CD4-positive, alpha-beta memory T cell (primary cell): ENCODE measurements around the gene TGFBI. TPM values are rescaled to one million over a fixed set of nuclear protein-coding genes. Genes with fewer than 3 reads are reported as not detected.

Experiments
- CTCF ChIA-PET: fragments of 350-600 bp; sonication (Branson Sonifier 250); formaldehyde crosslinking; loops from one replicate; lab custom pipeline; 2021; ENCODE audit warnings: inconsistent platforms; ENCODE audit not compliant: partially characterized antibody; lab: Charles Lee
- POLR2A ChIA-PET: fragments of 350-600 bp; sonication (Branson Sonifier 250); formaldehyde crosslinking; loops from one replicate; lab custom pipeline; 2021; ENCODE audit not compliant: partially characterized antibody; lab: Charles Lee
- DNase-seq, 5 donors: peaks; one replicate each; pipeline versions ENCODE4 v3.0.0 to v3.0.0-alpha.2; 2020 to 2022; ENCODE audit warnings: mixed read lengths in 1 of 5
- H3K27ac ChIP-seq: one replicate; pipeline ENCODE4 v1.7.0; 2013; ENCODE audit warnings: low read depth, low read length
- H3K27me3 ChIP-seq: 2 replicates; pipeline ENCODE4 v1.7.0; 2013; ENCODE audit warnings: mild to moderate bottlenecking, low read length, moderate library complexity; ENCODE audit not compliant: insufficient read depth
- H3K36me3 ChIP-seq: 2 replicates; pipeline ENCODE4 v1.7.0; 2013; ENCODE audit warnings: mild to moderate bottlenecking, low read length, moderate library complexity; ENCODE audit not compliant: insufficient read depth
- H3K4me1 ChIP-seq: 2 replicates; pipeline ENCODE4 v1.7.0; 2013; ENCODE audit warnings: mild to moderate bottlenecking, low read length, moderate library complexity; ENCODE audit not compliant: insufficient read depth
- H3K4me3 ChIP-seq, 2 donors: one replicate each; pipeline ENCODE4 v1.7.0; 2013; ENCODE audit warnings: low read length in 2 of 2, mild to moderate bottlenecking in 1 of 2
- H3K9me3 ChIP-seq, 2 donors: one replicate each; pipeline ENCODE4 v1.7.0; 2013; ENCODE audit warnings: low read length in 2 of 2, control low read depth in 1 of 2; ENCODE audit not compliant: control insufficient read depth in 1 of 2
- H3K27ac Mint-ChIP-seq, 7 donors: one replicate each; pipeline ENCODE4 v1.8.0; 2020 to 2021; ENCODE audit warnings: mixed read lengths in 7 of 7, mild to moderate bottlenecking in 6 of 7, inconsistent platforms in 3 of 7, moderate library complexity in 3 of 7
- H3K27me3 Mint-ChIP-seq, 2 donors: one replicate each; pipeline ENCODE4 v1.8.0; 2020 to 2021; ENCODE audit warnings: mixed read lengths in 2 of 2
- H3K36me3 Mint-ChIP-seq, 2 donors: one replicate each; pipeline ENCODE4 v1.8.0; 2020 to 2021; ENCODE audit warnings: mixed read lengths in 2 of 2, inconsistent platforms in 1 of 2, mild to moderate bottlenecking in 1 of 2
- H3K4me1 Mint-ChIP-seq, 4 donors: one replicate each; pipeline ENCODE4 v1.8.0; 2020 to 2021; ENCODE audit warnings: mixed read lengths in 4 of 4, mild to moderate bottlenecking in 1 of 4
- H3K4me3 Mint-ChIP-seq, 8 donors: one replicate each; pipeline ENCODE4 v1.8.0; 2020 to 2021; ENCODE audit warnings: mixed read lengths in 8 of 8, mild to moderate bottlenecking in 7 of 8, moderate library complexity in 6 of 8, inconsistent platforms in 3 of 8
- H3K9me3 Mint-ChIP-seq, 8 donors: one replicate each; pipeline ENCODE4 v1.8.0; 2020 to 2021; ENCODE audit warnings: mixed read lengths in 8 of 8, mild to moderate bottlenecking in 5 of 8, inconsistent platforms in 3 of 8, moderate library complexity in 1 of 8
- intact Hi-C: fragments of 100-400 bp; cut with micrococcal nuclease; formaldehyde crosslinking; loops from one replicate; pipeline ENCODE4 v1.15.1; 2023
- polyA plus RNA-seq, 2 donors: library from polyadenylated mRNA; unstranded; fragments of 300-500 nt; fragmentation: Illumina TruSeq; gene quantifications; one replicate each; pipeline ENCODE4 v1.2.3, GENCODE V29; 2021
- total RNA-seq, 2 experiments: library from RNA; stranded (reverse); gene quantifications; one replicate each; pipeline ENCODE4 v1.2.3, GENCODE V29; 2021

Gene TGFBI
- total and polyA plus RNA-seq, 4 experiments from 2014 or later: 3.7 to 13.2 (median 10.0) TPM

DNA sequence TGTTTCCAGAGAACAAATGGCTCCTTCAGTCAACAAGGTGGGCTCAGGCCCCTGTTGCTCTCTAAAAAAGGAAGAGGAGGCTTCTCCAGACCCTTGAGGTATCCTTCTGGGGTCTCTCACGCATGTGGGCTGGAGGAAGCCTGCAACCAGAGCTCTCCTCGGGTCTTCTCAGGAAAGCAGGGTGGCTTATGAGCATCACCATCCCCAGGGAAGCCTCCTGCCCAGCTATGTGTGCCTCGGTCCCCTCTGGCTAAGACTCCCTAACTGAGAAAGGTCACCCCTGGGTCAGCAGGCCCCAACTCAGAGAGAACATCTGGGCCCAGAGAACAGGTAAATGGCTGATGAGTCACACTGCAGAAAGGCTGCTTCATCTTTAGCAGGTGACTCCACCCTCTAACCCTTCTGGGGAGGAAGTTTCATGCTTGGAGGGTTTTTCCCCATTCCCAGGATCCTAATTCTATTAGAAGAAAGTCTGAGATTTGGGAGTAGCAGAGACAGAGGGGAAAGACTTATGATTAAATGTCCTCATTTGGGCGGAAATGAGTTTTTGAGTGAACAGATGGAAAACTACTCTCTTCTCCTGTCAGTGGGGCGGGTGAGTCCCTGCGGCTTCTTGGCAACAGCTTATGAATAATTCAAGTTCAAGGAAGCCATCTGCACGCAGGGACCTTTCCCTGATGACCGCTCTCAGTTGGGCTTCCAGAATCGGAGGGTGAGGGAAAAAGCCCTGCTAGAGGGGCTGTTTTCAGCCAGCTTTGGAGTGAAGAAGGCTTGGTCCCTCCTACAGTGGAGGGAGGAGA lies 41.9 kb downstream of the TGFBI start:
- CTCF ChIA-PET: interaction anchor here (3.7 kb wide), 1 partner anchor 11 kb away, joined by 20 read pairs; no protein-coding TSS in a partner anchor
- H3K27ac Mint-ChIP-seq: peak overlapping the region in 1 of 7 donors; percentile 35

DNA sequence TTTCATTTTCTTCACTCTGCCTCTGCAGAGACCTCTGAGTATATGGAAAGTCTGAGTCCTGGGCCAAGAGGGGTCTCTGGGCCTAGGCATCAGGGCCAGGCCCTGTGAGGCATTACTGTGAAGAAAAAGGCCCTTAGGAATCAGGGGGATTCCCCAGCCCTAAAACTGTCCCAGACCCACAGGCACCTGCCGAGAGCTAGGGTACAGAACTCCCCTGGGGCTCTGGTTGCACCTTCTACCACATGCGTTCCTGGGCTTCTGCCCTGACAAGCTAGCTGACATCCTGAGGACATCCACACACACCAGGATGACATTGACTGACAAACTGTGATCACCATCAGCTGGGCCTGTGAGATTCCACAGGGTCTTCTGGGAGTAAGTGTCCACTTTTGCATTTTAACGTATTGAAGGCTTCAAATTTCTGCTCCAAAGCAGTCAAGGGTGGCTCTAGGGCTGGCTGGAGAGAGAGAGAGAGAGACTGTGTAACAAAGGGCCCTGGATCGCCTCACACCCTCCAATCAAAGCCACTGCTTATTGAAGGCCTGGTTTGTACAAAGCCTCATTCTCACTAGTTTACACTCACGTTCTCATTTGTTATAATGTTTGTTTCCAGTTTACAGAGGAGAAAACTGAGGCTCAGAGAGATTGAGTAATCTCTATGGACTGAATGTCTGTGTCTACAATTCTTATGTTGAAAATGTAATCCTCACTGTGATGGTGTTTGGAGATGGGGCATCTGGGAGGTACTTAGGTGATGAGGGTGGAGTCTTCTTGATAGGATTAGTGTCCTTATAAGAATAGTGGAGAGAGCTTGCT lies 45.1 kb downstream of the TGFBI start:
- no peaks in the 10 kb centered on the region for H3K9me3 ChIP-seq
- no peaks in the 10 kb centered on the region for H3K36me3 ChIP-seq
- H3K4me3 ChIP-seq: no peak overlapping the region
- Mint-ChIP-seq H3K27ac (peak overlapping the region in 1 of 7 donors; percentile 16), H3K4me3 (no peak overlapping the region), H3K36me3 (no peaks in the 10 kb centered on the region), H3K4me1 (peaks cover 0 to 1% (median 0%) of the 10 kb centered on the region in 4 donors), H3K27me3 (peaks cover 18 to 22% of the 10 kb centered on the region in 2 donors), H3K9me3 (peaks cover 0 to 5% (median 0%) of the 10 kb centered on the region in 8 donors)
- intact Hi-C loops: no loop called here
- DNase-seq: no peak
- H3K4me1 ChIP-seq: no peaks in the 10 kb centered on the region
- ChIA-PET POLR2A (interaction anchor here (1.1 kb wide), 1 partner anchor 9 kb away, joined by 3 read pairs; no protein-coding TSS in a partner anchor), CTCF (no interaction called here)
- no peak overlapping the region for H3K27ac ChIP-seq
- no peaks in the 10 kb centered on the region for H3K27me3 ChIP-seq

More for the DNA sequence above, 41.9 kb downstream of the TGFBI start:
- Histone ChIP-seq H3K4me1 (no peaks in the 10 kb centered on the region), H3K27ac (no peak overlapping the region), H3K27me3 (no peaks in the 10 kb centered on the region), H3K36me3 (no peaks in the 10 kb centered on the region), H3K9me3 (no peaks in the 10 kb centered on the region), H3K4me3 (no peak overlapping the region)
- POLR2A ChIA-PET: no interaction called here
- no peaks in the 10 kb centered on the region for H3K36me3 Mint-ChIP-seq
- intact Hi-C loops: no loop called here
- peaks cover 0 to 5% (median 0%) of the 10 kb centered on the region in 8 donors for H3K9me3 Mint-ChIP-seq
- no peaks in the 10 kb centered on the region for H3K4me1 Mint-ChIP-seq
- H3K4me3 Mint-ChIP-seq: no peak overlapping the region
- no peak for DNase-seq
- H3K27me3 Mint-ChIP-seq: peaks cover 4 to 5% of the 10 kb centered on the region in 2 donors

DNA sequence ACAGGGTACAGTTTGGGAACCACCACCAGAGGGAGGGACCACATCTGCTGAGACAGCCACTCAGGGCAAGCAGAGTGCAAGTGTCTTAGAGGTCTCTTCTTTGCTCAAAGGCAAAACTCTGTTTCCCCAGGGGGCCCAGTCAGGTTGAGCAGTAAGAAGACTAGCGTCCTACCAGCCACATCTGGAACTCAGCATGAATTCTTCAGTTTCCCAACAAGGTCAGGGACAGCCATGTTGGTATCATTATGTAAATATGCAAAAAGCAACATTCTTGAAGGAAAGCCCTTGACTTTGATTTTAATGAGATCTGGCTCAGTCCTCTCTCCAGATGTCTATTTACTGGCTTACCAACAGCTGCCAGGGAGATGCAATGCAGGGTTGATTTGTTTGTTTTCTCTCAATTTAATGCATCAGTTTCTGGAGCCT lies 46.7 kb downstream of the TGFBI start:
- Mint-ChIP-seq H3K9me3 (no peaks in the 10 kb centered on the region), H3K4me1 (peaks cover 4 to 10% (median 8%) of the 10 kb centered on the region in 4 donors), H3K36me3 (no peaks in the 10 kb centered on the region), H3K27ac (no peak overlapping the region), H3K4me3 (no peak overlapping the region), H3K27me3 (peaks cover 25 to 28% of the 10 kb centered on the region in 2 donors)
- DNase-seq: no peak
- no peak overlapping the region for H3K27ac ChIP-seq
- peaks cover 9% of the 10 kb centered on the region for H3K4me1 ChIP-seq
- no peaks in the 10 kb centered on the region for H3K36me3 ChIP-seq
- CTCF ChIA-PET: no interaction called here
- no peak overlapping the region for H3K4me3 ChIP-seq
- H3K27me3 ChIP-seq: peaks cover 12% of the 10 kb centered on the region
- H3K9me3 ChIP-seq: no peaks in the 10 kb centered on the region
- intact Hi-C loops: no loop called here
- POLR2A ChIA-PET: no interaction called here

GRCh38 chr5:136076067-136076466 lies 47.3 kb downstream of the TGFBI start:
- Histone ChIP-seq H3K4me1 (peaks cover 9% of the 10 kb centered on the region), H3K36me3 (no peaks in the 10 kb centered on the region), H3K4me3 (no peak overlapping the region), H3K27me3 (peaks cover 12% of the 10 kb centered on the region), H3K9me3 (no peaks in the 10 kb centered on the region), H3K27ac (no peak overlapping the region)
- Mint-ChIP-seq H3K4me1 (peaks cover 7 to 13% (median 10%) of the 10 kb centered on the region in 4 donors), H3K9me3 (no peaks in the 10 kb centered on the region), H3K36me3 (no peaks in the 10 kb centered on the region), H3K27me3 (peaks cover 27 to 29% of the 10 kb centered on the region in 2 donors), H3K27ac (no peak overlapping the region), H3K4me3 (no peak overlapping the region)
- intact Hi-C loops: no loop called here
- POLR2A ChIA-PET: no interaction called here
- CTCF ChIA-PET: interaction anchor here (0.8 to 1.3 kb wide), 3 partner anchors 13 to 131 kb away, joined by 3 read pairs; no protein-coding TSS in a partner anchor
- no peak for DNase-seq

DNA sequence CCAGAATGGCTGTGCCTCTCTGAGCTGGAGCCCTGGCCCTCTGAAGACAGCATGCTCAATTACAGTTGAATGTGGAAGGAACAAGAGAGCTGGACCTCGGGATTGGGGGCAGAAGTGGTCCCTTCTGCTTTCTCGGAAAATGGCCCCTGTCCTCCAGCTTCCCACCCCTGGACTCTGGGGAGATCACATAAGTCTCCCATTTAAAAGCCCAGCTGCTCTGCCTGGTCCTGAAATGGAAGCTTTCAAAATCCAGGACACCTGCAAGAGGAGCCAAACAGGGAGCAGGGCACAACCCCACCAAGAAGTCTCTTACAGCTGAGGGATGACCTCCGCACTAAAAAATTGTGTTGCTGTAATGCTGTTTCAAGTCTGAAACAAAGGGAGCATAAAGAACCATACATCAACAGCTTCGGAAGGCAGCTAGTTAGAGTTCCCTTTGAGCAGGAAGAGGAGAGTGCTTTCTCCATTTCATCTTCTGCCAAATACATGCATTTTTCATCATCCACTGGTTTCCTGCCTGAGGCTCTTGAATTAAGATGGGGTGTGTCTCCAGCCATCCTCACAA lies 48.2 kb downstream of the TGFBI start:
- H3K9me3 ChIP-seq: no peaks in the 10 kb centered on the region
- H3K27ac ChIP-seq: no peak overlapping the region
- Mint-ChIP-seq H3K27me3 (peaks cover 24 to 29% of the 10 kb centered on the region in 2 donors), H3K4me1 (peaks cover 7 to 13% (median 10%) of the 10 kb centered on the region in 4 donors), H3K9me3 (no peaks in the 10 kb centered on the region), H3K27ac (no peak overlapping the region), H3K36me3 (no peaks in the 10 kb centered on the region), H3K4me3 (no peak overlapping the region)
- intact Hi-C loops: no loop called here
- POLR2A ChIA-PET: no interaction called here
- H3K27me3 ChIP-seq: peaks cover 12% of the 10 kb centered on the region
- H3K36me3 ChIP-seq: no peaks in the 10 kb centered on the region
- CTCF ChIA-PET: interaction anchor here (0.8 to 1.5 kb wide), 5 partner anchors 14 to 132 kb away, joined by 3 to 4 read pairs (median 3); partner anchors contain the start of gene TGFBI
- H3K4me3 ChIP-seq: no peak overlapping the region
- DNase-seq: no peak
- peaks cover 9% of the 10 kb centered on the region for H3K4me1 ChIP-seq

DNA sequence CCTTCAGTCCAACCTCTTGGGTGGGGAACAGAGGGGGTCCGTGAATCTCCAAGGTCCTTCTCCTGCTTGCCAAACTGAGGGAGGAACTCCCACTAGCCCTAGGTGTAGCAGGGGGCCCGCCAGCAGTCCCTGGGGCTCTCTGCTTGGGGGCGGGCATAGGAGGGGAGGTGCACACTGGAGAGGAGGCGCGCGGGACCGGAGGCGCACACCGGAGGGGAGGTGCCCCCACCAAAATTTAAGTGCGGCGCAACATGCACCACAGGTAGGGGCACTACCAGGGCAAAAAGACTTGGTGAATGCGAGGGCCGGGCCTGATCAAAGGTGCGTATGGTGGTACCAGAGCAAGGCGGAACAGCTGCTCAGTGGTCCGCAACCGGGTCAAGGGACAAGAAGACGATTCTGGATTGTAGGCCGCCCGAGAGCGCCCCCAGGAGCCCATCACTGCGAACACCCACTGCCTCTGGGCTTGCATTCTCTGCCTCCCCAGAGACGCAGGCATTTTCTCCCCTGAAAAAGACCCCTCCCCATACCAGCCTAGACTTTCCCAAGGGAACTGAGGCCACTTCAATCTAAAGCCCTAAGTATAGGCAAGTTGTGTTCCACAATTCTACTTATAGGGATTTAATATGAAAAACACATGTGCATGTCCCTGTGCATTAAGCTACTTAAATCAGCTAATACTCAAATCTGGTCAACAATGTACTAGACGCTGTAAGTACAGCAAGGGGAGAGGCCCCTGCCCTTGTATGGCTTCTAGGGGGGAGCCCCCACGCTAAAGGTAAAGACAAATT lies 50.6 kb downstream of the TGFBI start:
- ChIA-PET CTCF (interaction anchor here (0.8 to 5.7 kb wide), 7 partner anchors 16 to 191 kb away, joined by 3 to 41 read pairs (median 4); no protein-coding TSS in a partner anchor), POLR2A (interaction anchor here (0.7 kb wide), 1 partner anchor 42 kb away, joined by 3 read pairs; no protein-coding TSS in a partner anchor)
- no peaks in the 10 kb centered on the region for H3K36me3 Mint-ChIP-seq
- peak overlapping the region in 3 of 7 donors; percentile 25 to 88 (median 60) for H3K27ac Mint-ChIP-seq
- peak in 1 of 5 donors; percentile 7 for DNase-seq
- Histone ChIP-seq H3K36me3 (no peaks in the 10 kb centered on the region), H3K4me1 (peaks cover 9% of the 10 kb centered on the region), H3K27ac (no peak overlapping the region), H3K9me3 (no peaks in the 10 kb centered on the region), H3K27me3 (peaks cover 12% of the 10 kb centered on the region), H3K4me3 (peak overlapping the region in 1 of 2 donors; percentile 43)
- intact Hi-C loops: no loop called here
- peak overlapping the region; percentile 80 to 92 (median 84) for H3K4me3 Mint-ChIP-seq
- H3K27me3 Mint-ChIP-seq: peaks cover 24 to 29% of the 10 kb centered on the region in 2 donors
- H3K9me3 Mint-ChIP-seq: no peaks in the 10 kb centered on the region
- H3K4me1 Mint-ChIP-seq: peaks cover 7 to 13% (median 10%) of the 10 kb centered on the region in 4 donors
